ENCODE results near the gene SREK1. TPM values are rescaled to one million over a fixed set of nuclear protein-coding genes. Genes with fewer than 3 reads are reported as not detected.

The SREK1 gene
- total RNA-seq, 1 donor from 2014 or later: 69.9 TPM

- peaks cover 34% of the 10 kb centered on the region for H3K4me1 Mint-ChIP-seq (ENCODE audit: low read depth)
- H3K27me3 Mint-ChIP-seq (ENCODE audit: low read depth): no peaks in the 10 kb centered on the region
- no peak overlapping the region for H3K4me3 Mint-ChIP-seq (ENCODE audit: low read depth)
- H3K27ac Mint-ChIP-seq: peak overlapping the region; percentile 3
- DNase-seq (ENCODE audit: low spot score): no peak
- peaks cover 59% of the 10 kb centered on the region for H3K36me3 Mint-ChIP-seq (ENCODE audit: low read depth)
- no peaks in the 10 kb centered on the region for H3K9me3 Mint-ChIP-seq
- intact Hi-C loops (cut with micrococcal nuclease): loop anchor here (5.0 kb wide), 1 partner anchor 243 kb away; the partner anchor contains the start of gene ERBIN
Observed at GRCh38 chr5:66170195-66170919, 26.3 kb downstream of the SREK1 start.

- intact Hi-C loops (cut with micrococcal nuclease): loop anchor here (5.0 kb wide), 1 partner anchor 244 kb away; the partner anchor contains the start of gene ERBIN
- no peaks in the 10 kb centered on the region for H3K9me3 Mint-ChIP-seq
- H3K27ac Mint-ChIP-seq: peak overlapping the region; percentile 28
- DNase-seq (ENCODE audit: low spot score): peak; percentile 29
- H3K4me3 Mint-ChIP-seq (ENCODE audit: low read depth): no peak overlapping the region
- peaks cover 59% of the 10 kb centered on the region for H3K36me3 Mint-ChIP-seq (ENCODE audit: low read depth)
- no peaks in the 10 kb centered on the region for H3K27me3 Mint-ChIP-seq (ENCODE audit: low read depth)
- H3K4me1 Mint-ChIP-seq (ENCODE audit: low read depth): peaks cover 28% of the 10 kb centered on the region
Observed at GRCh38 chr5:66171349-66172344, 27.5 kb downstream of the SREK1 start.

- intact Hi-C loops (cut with micrococcal nuclease): loop anchor here (5.0 kb wide), 1 partner anchor 247 kb away; the partner anchor contains the start of gene ERBIN
- H3K4me1 Mint-ChIP-seq (ENCODE audit: low read depth): peaks cover 31% of the 10 kb centered on the region
- no peaks in the 10 kb centered on the region for H3K27me3 Mint-ChIP-seq (ENCODE audit: low read depth)
- H3K27ac Mint-ChIP-seq: no peak overlapping the region
- no peak for DNase-seq (ENCODE audit: low spot score)
- peaks cover 73% of the 10 kb centered on the region for H3K36me3 Mint-ChIP-seq (ENCODE audit: low read depth)
- H3K4me3 Mint-ChIP-seq (ENCODE audit: low read depth): no peak overlapping the region
- no peaks in the 10 kb centered on the region for H3K9me3 Mint-ChIP-seq
Observed at GRCh38 chr5:66174338-66174737, 30.2 kb downstream of the SREK1 start.

GRCh38 chr5:66178799-66179198 lies 34.7 kb downstream of the SREK1 start:
- Mint-ChIP-seq H3K4me1 (ENCODE audit: low read depth) (peaks cover 7% of the 10 kb centered on the region), H3K4me3 (ENCODE audit: low read depth) (no peak overlapping the region), H3K27me3 (ENCODE audit: low read depth) (no peaks in the 10 kb centered on the region), H3K9me3 (no peaks in the 10 kb centered on the region), H3K27ac (no peak overlapping the region), H3K36me3 (ENCODE audit: low read depth) (peaks cover 70% of the 10 kb centered on the region)
- intact Hi-C loops (cut with micrococcal nuclease): no loop called here
- no peak for DNase-seq (ENCODE audit: low spot score)

- no peak overlapping the region for H3K4me3 Mint-ChIP-seq (ENCODE audit: low read depth)
- H3K9me3 Mint-ChIP-seq: no peaks in the 10 kb centered on the region
- H3K27me3 Mint-ChIP-seq (ENCODE audit: low read depth): no peaks in the 10 kb centered on the region
- no peak for DNase-seq (ENCODE audit: low spot score)
- peaks cover 7% of the 10 kb centered on the region for H3K4me1 Mint-ChIP-seq (ENCODE audit: low read depth)
- intact Hi-C loops (cut with micrococcal nuclease): no loop called here
- no peak overlapping the region for H3K27ac Mint-ChIP-seq
- peaks cover 68% of the 10 kb centered on the region for H3K36me3 Mint-ChIP-seq (ENCODE audit: low read depth)
Observed at GRCh38 chr5:66179297-66180051, 35.4 kb downstream of the SREK1 start.

GRCh38 chr5:66180282-66181155 lies 36.4 kb downstream of the SREK1 start:
- Mint-ChIP-seq H3K27ac (no peak overlapping the region), H3K4me3 (ENCODE audit: low read depth) (no peak overlapping the region), H3K36me3 (ENCODE audit: low read depth) (peaks cover 64% of the 10 kb centered on the region), H3K4me1 (ENCODE audit: low read depth) (peaks cover 3% of the 10 kb centered on the region), H3K9me3 (no peaks in the 10 kb centered on the region), H3K27me3 (ENCODE audit: low read depth) (no peaks in the 10 kb centered on the region)
- no peak for DNase-seq (ENCODE audit: low spot score)
- intact Hi-C loops (cut with micrococcal nuclease): no loop called here

GRCh38 chr5:66186108-66186507 lies 42.0 kb downstream of the SREK1 start:
- no peaks in the 10 kb centered on the region for H3K4me1 Mint-ChIP-seq (ENCODE audit: low read depth)
- H3K36me3 Mint-ChIP-seq (ENCODE audit: low read depth): peaks cover 20% of the 10 kb centered on the region
- no peak overlapping the region for H3K4me3 Mint-ChIP-seq (ENCODE audit: low read depth)
- H3K27me3 Mint-ChIP-seq (ENCODE audit: low read depth): no peaks in the 10 kb centered on the region
- no peaks in the 10 kb centered on the region for H3K9me3 Mint-ChIP-seq
- H3K27ac Mint-ChIP-seq: no peak overlapping the region
- DNase-seq (ENCODE audit: low spot score): no peak
- intact Hi-C loops (cut with micrococcal nuclease): no loop called here

GRCh38 chr5:66193419-66193818 lies 49.3 kb downstream of the SREK1 start:
- intact Hi-C loops (cut with micrococcal nuclease): no loop called here
- H3K27ac Mint-ChIP-seq: no peak overlapping the region
- peaks cover 1% of the 10 kb centered on the region for H3K27me3 Mint-ChIP-seq (ENCODE audit: low read depth)
- no peaks in the 10 kb centered on the region for H3K9me3 Mint-ChIP-seq
- no peak overlapping the region for H3K4me3 Mint-ChIP-seq (ENCODE audit: low read depth)
- no peaks in the 10 kb centered on the region for H3K36me3 Mint-ChIP-seq (ENCODE audit: low read depth)
- no peak for DNase-seq (ENCODE audit: low spot score)
- no peaks in the 10 kb centered on the region for H3K4me1 Mint-ChIP-seq (ENCODE audit: low read depth)

GRCh38 chr5:66197764-66198405 lies 53.8 kb downstream of the SREK1 start:
- DNase-seq (ENCODE audit: low spot score): no peak
- Mint-ChIP-seq H3K36me3 (ENCODE audit: low read depth) (no peaks in the 10 kb centered on the region), H3K27ac (no peak overlapping the region), H3K4me1 (ENCODE audit: low read depth) (no peaks in the 10 kb centered on the region), H3K9me3 (no peaks in the 10 kb centered on the region), H3K4me3 (ENCODE audit: low read depth) (no peak overlapping the region), H3K27me3 (ENCODE audit: low read depth) (peaks cover 1% of the 10 kb centered on the region)
- intact Hi-C loops (cut with micrococcal nuclease): no loop called here

- no peak overlapping the region for H3K27ac Mint-ChIP-seq
- no peaks in the 10 kb centered on the region for H3K36me3 Mint-ChIP-seq (ENCODE audit: low read depth)
Observed at GRCh38 chr5:66198837-66199236, 54.7 kb downstream of the SREK1 start.

GRCh38 chr5:66203531-66203930 lies 59.4 kb downstream of the SREK1 start:
- no peaks in the 10 kb centered on the region for H3K27me3 Mint-ChIP-seq (ENCODE audit: low read depth)
- no peak for DNase-seq (ENCODE audit: low spot score)
- intact Hi-C loops (cut with micrococcal nuclease): no loop called here
- no peaks in the 10 kb centered on the region for H3K9me3 Mint-ChIP-seq
- no peaks in the 10 kb centered on the region for H3K36me3 Mint-ChIP-seq (ENCODE audit: low read depth)
- no peak overlapping the region for H3K4me3 Mint-ChIP-seq (ENCODE audit: low read depth)
- H3K27ac Mint-ChIP-seq: no peak overlapping the region
- no peaks in the 10 kb centered on the region for H3K4me1 Mint-ChIP-seq (ENCODE audit: low read depth)

More at GRCh38 chr5:66198837-66199236, 54.7 kb downstream of the SREK1 start:
- intact Hi-C loops (cut with micrococcal nuclease): no loop called here
- DNase-seq (ENCODE audit: low spot score): no peak
- Mint-ChIP-seq H3K27me3 (ENCODE audit: low read depth) (peaks cover 1% of the 10 kb centered on the region), H3K4me1 (ENCODE audit: low read depth) (no peaks in the 10 kb centered on the region), H3K9me3 (no peaks in the 10 kb centered on the region), H3K4me3 (ENCODE audit: low read depth) (no peak overlapping the region)

All from activated T-helper 2 cell treated with anti-CD3 and anti-CD28 coated beads, Interferon-gamma antibody, Interleukin-2, Interleukin-4, amounts not matched to agents 10 μg/mL and 5 μg/mL and 100 μg/mL, durations not matched to agents 14 hours and 24 hours and 36 hours (primary cell).